HL-60 (cell line): ENCODE measurements around the gene AK8.

Experiments used
- DNase-seq, 2 experiments: peaks; one replicate each; pipeline ENCODE4 v3.0.0-alpha.2; 2010 to 2020; ENCODE audit warnings: low read depth in 1 of 2, low spot score in 1 of 2
- H3K27ac ChIP-seq: fragments of 250-450 bp; sonication (Bioruptor Pico); replicated peaks from 2 replicates; pipeline ENCODE4 v1.5.1; 2020; ENCODE audit warnings: mild to moderate bottlenecking, moderate library complexity
- H3K27me3 ChIP-seq: fragments of 250-450 bp; sonication (Bioruptor Pico); 2 replicates; pipeline ENCODE4 v1.5.1; 2021; ENCODE audit warnings: mild to moderate bottlenecking, moderate library complexity; ENCODE audit not compliant: insufficient read depth, poor library complexity, severe bottlenecking
- H3K4me3 ChIP-seq: replicated peaks from 2 replicates; pipeline ENCODE4 v1.5.1; 2011; ENCODE audit warnings: mild to moderate bottlenecking, control low read depth, low read length; ENCODE audit not compliant: insufficient read depth
- CTCF ChIP-seq: IDR thresholded peaks from one replicate; pipeline ENCODE4 v1.5.1; 2011; ENCODE audit warnings: low read length, control low read depth, inconsistent platforms; ENCODE audit not compliant: insufficient read depth
- GABPA ChIP-seq: IDR thresholded peaks from 2 replicates; pipeline ENCODE4 v1.6.1; 2012; ENCODE audit warnings: low read depth
- POLR2AphosphoS5 ChIP-seq: IDR thresholded peaks from 2 replicates; pipeline ENCODE4 v1.6.1; 2012; ENCODE audit warnings: low read depth
- REST ChIP-seq: IDR thresholded peaks from 2 replicates; pipeline ENCODE4 v1.6.1; 2012; ENCODE audit warnings: low read depth; ENCODE audit not compliant: insufficient replicate concordance
- SPI1 ChIP-seq: IDR thresholded peaks from 2 replicates; pipeline ENCODE4 v1.6.1; 2012; ENCODE audit warnings: low read depth, mild to moderate bottlenecking, borderline replicate concordance

The AK8 gene

GRCh38 chr9:132769906-132770769, 107.9 kb downstream of the AK8 start:
- TF ChIP-seq GABPA, result no peak
- no peak for TF ChIP-seq SPI1
- TF ChIP-seq POLR2AphosphoS5, result peak; percentile 49
- TF ChIP-seq REST, result no peak
- TF ChIP-seq CTCF, result no peak
- DNase-seq, result peak; percentile 11 to 64
- no peaks in the 10 kb centered on the region for H3K27me3 ChIP-seq
- H3K4me3 ChIP-seq, result peak overlapping the region; percentile 55
- peak overlapping the region; percentile 68 for H3K27ac ChIP-seq

GRCh38 chr9:132768932-132769905, 108.9 kb downstream of the AK8 start:
- H3K4me3 ChIP-seq, result peak overlapping the region; percentile 55
- peak in 1 of 2 experiments; percentile 63 for DNase-seq
- no peak for TF ChIP-seq GABPA
- TF ChIP-seq SPI1, result no peak; the same call in 1 of the 2 replicates
- TF ChIP-seq CTCF, result no peak
- no peak; the same call in 1 of the 2 replicates for TF ChIP-seq POLR2AphosphoS5
- TF ChIP-seq REST, result no peak
- no peaks in the 10 kb centered on the region for H3K27me3 ChIP-seq
- peak overlapping the region; percentile 68 for H3K27ac ChIP-seq

GRCh38 chr9:132763574-132763973, 114.5 kb downstream of the AK8 start:
- TF ChIP-seq REST (no peak), SPI1 (no peak), CTCF (no peak), GABPA (no peak), POLR2AphosphoS5 (no peak)
- DNase-seq, result no peak
- Histone ChIP-seq H3K27me3 (no peaks in the 10 kb centered on the region), H3K27ac (no peak overlapping the region), H3K4me3 (no peak overlapping the region)
